HEK293T (cell line): ENCODE data around the gene NHS.

Source experiments
- CTCF ChIA-PET: fragments of 350-600 bp; formaldehyde crosslinking; extraction: SDS; loops from one replicate; lab custom pipeline; 2021; ENCODE audit warnings: antibody characterized with exemption, inconsistent platforms; lab: Yijun Ruan, JAX
- POLR2A ChIA-PET: fragments of 350-600 bp; formaldehyde crosslinking; extraction: SDS; loops from one replicate; lab custom pipeline; 2020; ENCODE audit warnings: antibody characterized with exemption, inconsistent platforms; lab: Yijun Ruan, JAX
- DNase-seq: peaks from one replicate; pipeline ENCODE4 v3.0.0; 2012; ENCODE audit warnings: mixed read lengths; ENCODE audit errors: extremely low spot score
- ARNT ChIP-seq: fragments of 450-650 bp; IDR thresholded peaks from 2 replicates; pipeline ENCODE4 v1.6.1; 2017; ENCODE audit warnings: mild to moderate bottlenecking
- BHLHE40 ChIP-seq: fragments of 450-650 bp; IDR thresholded peaks from 2 replicates; pipeline ENCODE4 v1.6.1; 2016; ENCODE audit warnings: mild to moderate bottlenecking, moderate library complexity, borderline replicate concordance
- CTBP1 ChIP-seq: fragments of 450-650 bp; IDR thresholded peaks from 2 replicates; pipeline ENCODE4 v1.6.1; 2016; ENCODE audit warnings: borderline replicate concordance
- ELF4 ChIP-seq: fragments of 450-650 bp; IDR thresholded peaks from 2 replicates; pipeline ENCODE4 v1.6.1; 2017; ENCODE audit warnings: antibody characterized with exemption
- FOXA1 ChIP-seq: fragments of 450-650 bp; IDR thresholded peaks from 2 replicates; pipeline ENCODE4 v1.6.1; 2016; ENCODE audit warnings: mild to moderate bottlenecking
- FOXK2 ChIP-seq: fragments of 450-650 bp; IDR thresholded peaks from 2 replicates; pipeline ENCODE4 v1.6.1; 2016; ENCODE audit warnings: mild to moderate bottlenecking
- FOXM1 ChIP-seq: fragments of 450-650 bp; IDR thresholded peaks from 2 replicates; pipeline ENCODE4 v1.6.1; 2017; ENCODE audit warnings: mild to moderate bottlenecking, borderline replicate concordance
- HDGF ChIP-seq: fragments of 450-650 bp; IDR thresholded peaks from 2 replicates; pipeline ENCODE4 v1.6.1; 2017; ENCODE audit warnings: antibody characterized with exemption, borderline replicate concordance
- L3MBTL2 ChIP-seq: fragments of 450-650 bp; conservative IDR thresholded peaks from 2 replicates; pipeline ENCODE4 v1.6.1; 2016; ENCODE audit warnings: mild to moderate bottlenecking
- LEF1 ChIP-seq: fragments of 450-650 bp; IDR thresholded peaks from 2 replicates; pipeline ENCODE4 v1.6.1; 2017; ENCODE audit warnings: mild to moderate bottlenecking, borderline replicate concordance
- NFRKB ChIP-seq: fragments of 450-650 bp; IDR thresholded peaks from 2 replicates; pipeline ENCODE4 v1.6.1; 2016; ENCODE audit warnings: mild to moderate bottlenecking, moderate library complexity
- SP1 ChIP-seq: fragments of 450-650 bp; IDR thresholded peaks from 2 replicates; pipeline ENCODE4 v1.6.1; 2017
- SUZ12 ChIP-seq: fragments of 450-650 bp; IDR thresholded peaks from 2 replicates; pipeline ENCODE4 v1.6.1; 2016; ENCODE audit warnings: mild to moderate bottlenecking
- TARDBP ChIP-seq: fragments of 450-650 bp; IDR thresholded peaks from 2 replicates; pipeline ENCODE4 v1.6.1; 2016
- ZNF384 ChIP-seq: fragments of 450-650 bp; IDR thresholded peaks from 2 replicates; pipeline ENCODE4 v1.6.1; 2016
- TF ChIP-seq, protein P1 (sequence below): fragments of 450-650 bp; IDR thresholded peaks from 2 replicates; pipeline ENCODE4 v1.6.1; 2016

The NHS gene

DNA sequence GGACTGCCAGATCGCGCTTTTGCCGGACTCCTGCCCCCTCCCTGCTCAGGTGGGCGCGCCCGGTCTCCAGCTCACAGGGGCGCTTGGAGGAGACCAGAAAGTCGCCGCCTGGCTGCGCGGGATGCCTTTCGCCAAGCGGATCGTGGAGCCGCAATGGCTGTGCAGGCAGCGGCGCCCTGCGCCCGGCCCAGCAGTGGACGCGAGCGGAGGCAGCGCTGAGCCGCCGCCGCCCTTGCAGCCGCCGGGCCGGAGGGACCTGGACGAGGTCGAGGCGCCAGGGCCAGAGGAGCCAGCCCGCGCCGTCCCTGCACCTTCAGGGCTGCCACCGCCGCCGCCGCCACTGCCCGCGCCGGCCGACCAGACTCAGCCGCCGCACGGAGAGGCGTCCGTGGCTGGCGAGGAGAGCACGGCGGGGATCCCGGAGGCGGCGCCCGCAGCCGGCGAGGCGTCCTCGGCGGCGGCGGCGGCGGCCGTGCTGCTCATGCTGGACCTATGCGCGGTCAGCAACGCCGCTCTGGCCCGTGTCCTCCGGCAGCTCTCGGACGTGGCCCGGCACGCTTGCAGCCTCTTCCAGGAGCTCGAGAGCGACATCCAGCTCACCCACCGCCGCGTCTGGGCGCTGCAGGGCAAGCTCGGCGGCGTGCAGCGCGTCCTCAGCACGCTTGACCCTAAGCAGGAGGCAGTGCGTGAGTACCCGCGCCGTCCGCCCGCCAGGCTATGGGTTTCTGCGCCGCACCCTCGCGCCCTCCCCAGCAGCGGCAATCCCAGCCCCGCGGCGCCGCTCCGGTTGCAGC lies 834 bp downstream of the NHS start:
- DNase-seq: peak; percentile 25
- TF ChIP-seq BHLHE40 (no peak), FOXA1 (no peak), FOXK2 (no peak), L3MBTL2 (no peak), SP1 (no peak), HDGF (no peak), ARNT (no peak), ZNF384 (no peak), CTBP1 (no peak)
- ChIA-PET POLR2A (no interaction called here), CTCF (no interaction called here)

DNA sequence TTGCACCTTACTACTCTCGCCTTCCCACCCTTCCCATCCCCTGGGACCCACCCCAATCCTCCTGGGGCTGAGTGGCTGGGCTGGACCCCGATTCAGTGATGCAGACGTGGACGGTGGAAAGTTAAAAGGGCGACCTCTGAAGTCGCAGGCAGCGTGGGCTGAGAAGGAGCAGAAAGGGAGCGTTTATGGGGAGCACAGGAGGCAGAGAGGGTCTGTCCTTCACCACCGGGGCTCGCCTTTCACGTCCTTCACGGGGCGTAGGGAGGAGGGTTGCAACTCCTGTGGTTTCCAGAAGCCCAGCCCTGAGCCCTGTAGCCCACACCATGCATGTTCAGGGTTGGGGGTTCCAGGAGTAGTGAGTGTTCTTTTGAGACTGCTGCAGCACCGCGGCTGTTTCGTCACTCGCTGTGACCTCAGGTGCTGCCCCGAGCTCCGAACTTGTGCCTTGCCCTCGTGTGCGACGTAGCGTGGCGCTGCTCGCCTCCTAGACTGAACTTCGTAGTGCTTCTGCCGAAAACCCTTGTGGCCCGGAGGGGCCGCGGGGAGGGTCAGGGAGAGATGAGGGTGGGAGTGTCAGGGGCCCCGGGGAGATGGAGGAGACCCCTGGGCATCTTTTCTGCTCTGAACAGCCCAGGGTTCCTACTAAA lies 1.6 kb downstream of the NHS start:
- TF ChIP-seq ELF4 (no peak), BHLHE40 (no peak), NFRKB (no peak), LEF1 (no peak), CTBP1 (no peak), FOXK2 (no peak), HDGF (no peak), ZNF384 (no peak), FOXA1 (no peak), FOXM1 (no peak), SP1 (no peak)
- TF ChIP-seq, protein P1, sequence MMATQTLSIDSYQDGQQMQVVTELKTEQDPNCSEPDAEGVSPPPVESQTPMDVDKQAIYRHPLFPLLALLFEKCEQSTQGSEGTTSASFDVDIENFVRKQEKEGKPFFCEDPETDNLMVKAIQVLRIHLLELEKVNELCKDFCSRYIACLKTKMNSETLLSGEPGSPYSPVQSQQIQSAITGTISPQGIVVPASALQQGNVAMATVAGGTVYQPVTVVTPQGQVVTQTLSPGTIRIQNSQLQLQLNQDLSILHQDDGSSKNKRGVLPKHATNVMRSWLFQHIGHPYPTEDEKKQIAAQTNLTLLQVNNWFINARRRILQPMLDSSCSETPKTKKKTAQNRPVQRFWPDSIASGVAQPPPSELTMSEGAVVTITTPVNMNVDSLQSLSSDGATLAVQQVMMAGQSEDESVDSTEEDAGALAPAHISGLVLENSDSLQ: no peak
- CTCF ChIA-PET: no interaction called here
- POLR2A ChIA-PET: no interaction called here

DNA sequence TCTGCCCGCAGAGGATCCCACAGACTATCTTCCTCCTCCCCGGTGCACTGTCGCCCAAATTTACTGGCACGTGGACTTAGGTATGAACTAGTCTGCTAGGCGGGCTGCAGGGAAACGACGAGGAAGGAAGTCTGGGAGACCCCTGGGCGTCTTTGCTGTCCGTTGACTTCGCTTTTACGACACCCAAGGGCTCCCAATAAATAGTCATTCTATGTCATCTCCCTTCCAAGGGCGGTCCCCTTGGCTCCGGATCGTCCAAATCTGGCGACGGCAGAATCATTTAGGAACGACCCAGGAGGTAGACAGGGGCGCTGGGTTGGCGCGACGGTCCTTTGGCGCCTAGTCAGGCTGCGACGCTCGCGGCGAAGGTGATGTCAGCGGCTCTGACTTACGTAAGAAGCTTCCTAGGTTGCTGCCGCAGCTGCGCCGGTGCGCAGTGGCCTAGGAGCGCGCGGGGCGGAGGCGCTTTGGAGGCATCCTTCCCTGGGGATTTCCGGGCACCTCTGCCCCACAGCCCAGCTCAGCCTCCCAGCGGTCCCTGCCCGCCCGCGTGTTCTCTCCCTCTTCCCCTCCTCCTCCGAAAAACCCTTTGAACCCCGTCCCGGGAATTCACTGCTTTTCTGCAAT lies 2.2 kb downstream of the NHS start:
- ChIA-PET POLR2A (no interaction called here), CTCF (no interaction called here)
- no peak for DNase-seq
- TF ChIP-seq TARDBP (no peak), SP1 (no peak), LEF1 (no peak), HDGF (no peak), BHLHE40 (no peak), FOXA1 (no peak), FOXK2 (no peak), L3MBTL2 (no peak), CTBP1 (no peak), ELF4 (no peak), ZNF384 (no peak)

More for the DNA sequence above, 1.6 kb downstream of the NHS start:
- DNase-seq: peak; percentile 8

DNA sequence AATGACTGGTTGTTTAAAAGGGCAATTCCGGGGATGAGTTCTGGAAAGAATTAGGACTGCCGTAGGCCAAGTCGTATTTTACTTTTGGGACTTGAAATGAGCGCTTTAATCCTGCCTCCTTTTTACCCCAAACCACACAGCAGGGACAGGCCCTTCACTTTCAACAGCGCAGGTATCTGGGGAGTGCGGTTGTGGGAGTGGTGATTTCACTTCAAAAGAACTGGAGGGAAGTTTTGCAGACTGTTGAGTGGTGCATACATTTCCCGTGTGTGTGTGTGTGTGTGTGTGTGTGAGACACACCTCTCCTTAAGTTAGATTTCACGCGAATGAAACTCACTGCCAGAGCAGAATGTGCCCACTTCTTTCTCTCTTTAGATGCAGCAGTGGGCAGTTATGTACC lies 2.8 kb downstream of the NHS start:
- ChIA-PET CTCF (no interaction called here), POLR2A (no interaction called here)
- no peak for DNase-seq
- no peak for TF ChIP-seq TARDBP
- TF ChIP-seq FOXK2: no peak
- no peak for TF ChIP-seq ARNT
- TF ChIP-seq FOXM1: no peak
- TF ChIP-seq ELF4: no peak
- no peak for TF ChIP-seq L3MBTL2
- no peak for TF ChIP-seq SP1
- no peak for TF ChIP-seq LEF1
- no peak for TF ChIP-seq NFRKB
- no peak for TF ChIP-seq HDGF
- TF ChIP-seq, protein P1: no peak
- no peak for TF ChIP-seq BHLHE40
- no peak for TF ChIP-seq SUZ12

DNA sequence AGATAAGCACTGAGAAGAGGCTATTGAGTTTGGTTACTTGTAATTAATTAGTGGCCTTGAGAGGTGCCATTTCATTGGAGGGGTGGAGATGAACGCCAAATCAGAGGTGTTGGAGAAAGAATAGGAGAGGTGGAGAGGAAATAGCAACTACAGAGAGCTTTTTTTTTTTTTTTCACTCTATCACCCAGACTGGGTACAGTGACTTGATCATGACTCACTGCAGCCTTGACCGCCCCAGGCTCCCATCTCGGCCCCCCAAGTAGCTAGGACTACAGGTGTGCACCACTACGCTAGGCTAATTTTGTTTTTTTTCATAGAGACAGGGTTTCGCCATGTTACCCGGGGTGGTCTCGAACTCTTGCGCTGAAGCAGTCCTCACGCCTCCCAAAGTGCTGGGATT lies 5.2 kb downstream of the NHS start:
- POLR2A ChIA-PET: no interaction called here
- DNase-seq: no peak
- no peak for TF ChIP-seq NFRKB
- no peak for TF ChIP-seq ZNF384
- TF ChIP-seq SP1: no peak
- TF ChIP-seq, protein P1: no peak
- TF ChIP-seq FOXA1: no peak
- no peak for TF ChIP-seq FOXK2
- TF ChIP-seq ARNT: no peak
- TF ChIP-seq HDGF: no peak
- TF ChIP-seq LEF1: no peak
- TF ChIP-seq CTBP1: no peak
- TF ChIP-seq SUZ12: no peak
- TF ChIP-seq BHLHE40: no peak
- TF ChIP-seq ELF4: no peak
- no peak for TF ChIP-seq L3MBTL2
- TF ChIP-seq FOXM1: no peak
- no peak for TF ChIP-seq TARDBP
- CTCF ChIA-PET: interaction anchor here (0.6 kb wide), 1 partner anchor 151 kb away, joined by 8 read pairs; no protein-coding TSS in a partner anchor
